Mesothelial cell of epicardium (in vitro differentiated cells): Measurements from ENCODE around the gene FXYD7. TPM values are rescaled to one million over a fixed set of nuclear protein-coding genes. Genes with fewer than 3 reads are reported as not detected.
"Not testable (repeated sequence)": the region's sequence is repeated elsewhere in the genome, so short reads cannot be mapped to it uniquely, and the experiment has no call there.

Experiments used
- DNase-seq, 2 experiments: peaks; one replicate each; pipeline ENCODE4 v3.0.0; 2021; ENCODE audit warnings: low spot score in 2 of 2; ENCODE audit not compliant: unreplicated experiment in 2 of 2
- H3K27ac Mint-ChIP-seq: 2 replicates; pipeline ENCODE4 v1.8.0; 2021; ENCODE audit warnings: mixed read lengths
- H3K27me3 Mint-ChIP-seq: 2 replicates; pipeline ENCODE4 v1.8.0; 2021; ENCODE audit warnings: low read depth, mixed read lengths
- H3K36me3 Mint-ChIP-seq: 2 replicates; pipeline ENCODE4 v1.8.0; 2021; ENCODE audit warnings: mixed read lengths
- H3K4me1 Mint-ChIP-seq: 2 replicates; pipeline ENCODE4 v1.8.0; 2021; ENCODE audit warnings: mixed read lengths
- H3K4me3 Mint-ChIP-seq: 2 replicates; pipeline ENCODE4 v1.8.0; 2021; ENCODE audit warnings: mild to moderate bottlenecking, moderate library complexity, mixed read lengths
- H3K9me3 Mint-ChIP-seq: 2 replicates; pipeline ENCODE4 v1.8.0; 2021; ENCODE audit warnings: mixed read lengths
- total RNA-seq: library from RNA; stranded (reverse); gene quantifications from 3 replicates; pipeline ENCODE4 v1.2.1, GENCODE V29; 2021
- TF ChIP-seq, protein P1 (sequence below): fragments of 200-600 bp; sonication (generic); IDR thresholded peaks from one replicate; pipeline ENCODE4 v1.5.0; 2021; ENCODE audit warnings: antibody characterized with exemption; ENCODE audit not compliant: unreplicated experiment

The FXYD7 gene
- total RNA-seq, 1 donor from 2014 or later = 1.3 TPM

DNA sequence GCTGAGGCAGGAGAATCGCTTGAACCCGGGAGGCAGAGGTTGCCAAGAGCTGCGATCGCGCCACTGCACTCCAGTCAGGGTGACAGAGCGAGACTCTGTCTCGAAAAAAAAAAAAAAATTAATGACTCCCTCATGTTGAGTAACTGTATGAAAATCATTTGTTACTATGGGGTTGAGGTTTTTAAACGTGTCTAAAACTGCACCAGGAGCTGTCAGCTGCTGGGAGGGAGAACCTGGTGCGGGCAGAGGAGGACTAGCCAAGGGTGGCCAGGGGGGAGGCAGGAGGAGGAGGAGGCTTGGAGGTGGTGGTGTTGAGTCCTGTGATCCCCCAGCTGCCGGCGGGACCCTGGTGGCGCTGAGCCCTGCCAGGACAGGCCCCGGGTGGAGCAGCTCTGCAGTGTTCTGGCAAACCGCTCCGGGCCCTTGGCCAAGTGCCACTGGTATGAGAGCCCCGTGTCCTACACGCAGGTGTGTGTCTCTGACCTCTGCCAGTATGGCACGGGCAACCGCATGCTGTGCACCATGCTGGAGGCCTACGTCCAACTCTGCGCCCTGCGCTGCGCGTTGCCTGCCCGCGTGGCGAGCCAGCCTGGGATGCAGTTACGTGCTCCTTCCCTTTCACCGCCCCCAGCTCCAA, 44.5 kb upstream of the FXYD7 start:
- H3K4me3 Mint-ChIP-seq = no peak overlapping the region
- no peak for DNase-seq
- no peaks in the 10 kb centered on the region for H3K36me3 Mint-ChIP-seq
- peaks cover 7% of the 10 kb centered on the region for H3K4me1 Mint-ChIP-seq
- H3K9me3 Mint-ChIP-seq = no peaks in the 10 kb centered on the region
- no peak overlapping the region for H3K27ac Mint-ChIP-seq
- TF ChIP-seq, protein P1, sequence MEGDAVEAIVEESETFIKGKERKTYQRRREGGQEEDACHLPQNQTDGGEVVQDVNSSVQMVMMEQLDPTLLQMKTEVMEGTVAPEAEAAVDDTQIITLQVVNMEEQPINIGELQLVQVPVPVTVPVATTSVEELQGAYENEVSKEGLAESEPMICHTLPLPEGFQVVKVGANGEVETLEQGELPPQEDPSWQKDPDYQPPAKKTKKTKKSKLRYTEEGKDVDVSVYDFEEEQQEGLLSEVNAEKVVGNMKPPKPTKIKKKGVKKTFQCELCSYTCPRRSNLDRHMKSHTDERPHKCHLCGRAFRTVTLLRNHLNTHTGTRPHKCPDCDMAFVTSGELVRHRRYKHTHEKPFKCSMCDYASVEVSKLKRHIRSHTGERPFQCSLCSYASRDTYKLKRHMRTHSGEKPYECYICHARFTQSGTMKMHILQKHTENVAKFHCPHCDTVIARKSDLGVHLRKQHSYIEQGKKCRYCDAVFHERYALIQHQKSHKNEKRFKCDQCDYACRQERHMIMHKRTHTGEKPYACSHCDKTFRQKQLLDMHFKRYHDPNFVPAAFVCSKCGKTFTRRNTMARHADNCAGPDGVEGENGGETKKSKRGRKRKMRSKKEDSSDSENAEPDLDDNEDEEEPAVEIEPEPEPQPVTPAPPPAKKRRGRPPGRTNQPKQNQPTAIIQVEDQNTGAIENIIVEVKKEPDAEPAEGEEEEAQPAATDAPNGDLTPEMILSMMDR = no peak
- H3K27me3 Mint-ChIP-seq = no peaks in the 10 kb centered on the region

DNA sequence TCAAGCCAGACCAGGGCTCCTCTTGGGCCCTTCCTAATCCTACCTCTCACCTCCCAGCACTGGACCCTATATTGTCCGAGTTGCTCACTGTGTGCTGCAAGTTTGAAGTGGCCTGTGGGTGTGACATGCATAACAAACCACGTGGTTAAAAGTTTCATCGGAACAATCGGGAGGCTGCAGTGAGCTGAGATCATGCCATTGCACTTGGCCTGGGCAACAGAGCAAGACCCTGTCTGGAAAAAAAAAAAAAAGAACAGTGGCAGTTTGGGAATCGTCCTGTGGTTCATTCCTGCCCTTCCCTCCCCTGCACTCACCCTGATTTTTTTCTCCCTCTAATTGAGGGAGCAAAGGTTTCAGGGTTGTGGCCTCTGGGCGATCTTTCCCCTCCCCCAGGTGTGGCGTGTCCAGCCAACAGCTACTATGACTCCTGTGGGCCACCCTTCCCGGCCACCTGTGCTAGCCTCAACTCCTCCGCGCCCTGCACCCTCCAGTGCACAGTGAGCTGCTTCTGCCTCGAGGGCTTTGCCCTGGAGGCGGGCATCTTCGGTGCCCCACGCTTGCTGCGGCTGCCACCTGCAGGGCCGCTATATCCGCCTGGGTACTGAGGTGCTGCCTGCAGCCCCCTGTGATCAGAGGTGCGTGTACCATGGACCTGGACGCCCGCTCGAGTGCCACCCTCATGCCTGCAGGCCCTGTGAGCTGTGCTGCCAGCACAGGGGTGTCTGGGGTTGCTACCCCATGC, 43.7 kb upstream of the FXYD7 start:
- Mint-ChIP-seq H3K27me3 (no peaks in the 10 kb centered on the region), H3K27ac (no peak overlapping the region), H3K36me3 (no peaks in the 10 kb centered on the region), H3K4me3 (no peak overlapping the region), H3K4me1 (peaks cover 7% of the 10 kb centered on the region), H3K9me3 (no peaks in the 10 kb centered on the region)
- TF ChIP-seq, protein P1 = no peak
- no peak for DNase-seq

DNA sequence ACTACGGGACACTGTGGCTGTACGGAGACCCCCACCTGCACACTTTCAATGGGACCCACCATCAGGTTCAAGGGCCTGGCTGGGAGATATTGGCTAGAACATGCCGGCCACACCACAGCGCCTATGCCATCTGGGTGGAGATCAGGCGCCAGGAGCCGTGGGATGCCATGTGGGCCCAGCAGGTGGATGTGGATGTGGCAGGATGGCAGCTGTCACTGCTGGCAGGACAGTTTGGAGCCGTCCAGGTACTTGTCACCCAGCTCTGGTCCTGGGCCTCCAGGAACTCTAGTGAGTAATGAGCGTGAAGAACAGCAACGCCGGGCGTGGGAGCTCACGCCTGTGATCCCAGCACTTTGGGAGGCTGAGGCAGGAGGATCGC, 43.2 kb upstream of the FXYD7 start:
- H3K9me3 Mint-ChIP-seq = no peaks in the 10 kb centered on the region
- H3K36me3 Mint-ChIP-seq = no peaks in the 10 kb centered on the region
- TF ChIP-seq, protein P1 = no peak
- no peak overlapping the region for H3K27ac Mint-ChIP-seq
- H3K27me3 Mint-ChIP-seq = no peaks in the 10 kb centered on the region
- H3K4me1 Mint-ChIP-seq = peaks cover 7% of the 10 kb centered on the region
- H3K4me3 Mint-ChIP-seq = no peak overlapping the region
- DNase-seq = no peak

DNA sequence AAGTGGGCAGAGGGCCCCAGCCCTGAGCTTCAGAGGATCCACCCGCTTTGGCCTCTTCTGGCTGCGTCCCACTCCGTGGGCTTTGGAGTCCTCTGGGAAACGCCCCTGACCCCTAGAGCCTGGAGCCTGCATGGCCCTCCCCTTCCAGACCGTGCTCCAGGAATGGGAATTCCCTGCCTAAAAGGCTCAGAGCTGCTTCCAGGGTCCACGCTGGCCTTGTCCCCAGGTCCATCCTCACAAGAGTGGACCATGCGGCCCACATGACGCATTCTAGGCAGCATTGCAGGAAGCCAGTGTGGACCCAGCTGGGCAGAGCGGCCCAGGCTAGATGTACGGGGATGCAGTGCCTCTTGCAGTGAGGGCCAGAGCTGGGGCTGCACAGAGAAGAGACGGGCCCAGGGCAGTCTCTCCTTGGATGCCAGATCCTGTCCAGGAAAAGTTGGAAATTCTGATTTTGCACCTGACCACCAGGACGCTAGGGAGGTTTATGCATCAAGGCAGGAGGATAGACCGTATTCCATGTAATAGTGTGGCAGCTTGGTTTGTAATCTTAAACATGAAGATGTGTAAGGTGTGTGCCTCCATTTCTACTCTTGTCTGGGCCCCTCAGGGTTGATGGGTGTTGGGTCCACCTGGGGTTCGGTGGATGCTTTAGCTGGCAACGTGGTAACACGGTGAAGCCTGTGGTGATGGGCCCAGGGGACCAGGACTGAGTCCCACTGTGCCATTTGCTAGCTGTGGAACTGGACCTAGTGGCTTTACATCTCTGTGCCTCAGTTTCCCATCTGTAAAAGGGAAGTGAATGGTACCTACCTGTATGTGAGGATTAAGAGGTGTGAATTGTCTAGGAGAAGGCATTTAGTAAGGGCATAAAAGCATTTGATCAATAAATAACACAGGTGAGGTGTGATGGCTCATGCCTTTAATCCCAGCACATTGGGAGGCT, 42.2 kb upstream of the FXYD7 start:
- H3K27me3 Mint-ChIP-seq = no peaks in the 10 kb centered on the region
- no peak overlapping the region for H3K4me3 Mint-ChIP-seq
- H3K36me3 Mint-ChIP-seq = no peaks in the 10 kb centered on the region
- peaks cover 5% of the 10 kb centered on the region for H3K4me1 Mint-ChIP-seq
- no peaks in the 10 kb centered on the region for H3K9me3 Mint-ChIP-seq
- TF ChIP-seq, protein P1 = no peak
- DNase-seq = no peak
- no peak overlapping the region for H3K27ac Mint-ChIP-seq

DNA sequence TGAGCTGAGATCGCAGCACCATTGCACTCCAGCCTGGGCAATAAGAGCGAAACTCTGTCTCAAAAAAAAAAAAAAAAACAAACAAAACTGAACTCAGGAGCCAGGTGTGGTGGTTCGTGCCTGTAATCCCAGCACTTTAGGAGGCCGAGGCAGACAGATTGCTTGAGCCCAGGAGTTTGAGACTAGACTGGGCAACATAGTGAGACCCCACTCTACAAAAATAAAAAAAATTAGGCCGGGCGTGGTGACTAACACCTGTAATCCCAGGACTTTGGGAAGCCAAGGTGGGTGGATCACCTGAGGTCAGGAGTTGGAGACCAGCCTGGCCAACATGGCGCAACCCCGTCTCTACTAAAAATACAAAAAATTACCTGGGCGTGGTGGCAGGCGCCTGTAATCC, 41.1 kb upstream of the FXYD7 start:
- not testable (repeated sequence) for H3K4me3 Mint-ChIP-seq, H3K4me1 Mint-ChIP-seq, H3K9me3 Mint-ChIP-seq, DNase-seq, H3K27ac Mint-ChIP-seq, H3K36me3 Mint-ChIP-seq, H3K27me3 Mint-ChIP-seq

DNA sequence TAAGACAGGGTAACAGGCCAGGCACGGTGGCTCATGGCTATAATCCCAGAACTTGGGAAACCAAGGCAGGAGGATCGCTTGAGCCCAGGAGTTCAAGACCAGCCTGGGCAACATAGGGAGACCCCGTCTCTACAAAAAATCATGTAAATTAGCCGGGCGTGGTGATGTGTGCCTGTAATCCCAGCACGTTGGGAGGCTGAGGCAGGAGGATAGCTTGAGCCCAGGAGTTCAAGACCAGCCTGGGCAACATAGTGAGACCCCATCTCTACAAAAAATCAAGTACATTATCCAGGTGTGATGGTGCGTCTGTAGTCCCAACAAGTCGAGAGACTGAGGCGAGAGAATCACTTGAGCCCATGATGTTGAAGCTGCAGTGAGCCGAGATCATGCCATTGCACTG, 39.4 kb upstream of the FXYD7 start:
- DNase-seq, H3K4me3 Mint-ChIP-seq, H3K9me3 Mint-ChIP-seq, H3K36me3 Mint-ChIP-seq, H3K4me1 Mint-ChIP-seq, H3K27me3 Mint-ChIP-seq, H3K27ac Mint-ChIP-seq: not testable (repeated sequence)
